HG03045 (cell line): Measurements from ENCODE around the gene NUAK2.

Experiments used
- ATAC-seq: cut with Tn5 transposase; IDR thresholded peaks from one replicate; pipeline ENCODE4 v1.9.1; 2021; ENCODE audit warnings: mild to moderate bottlenecking, moderate library complexity; ENCODE audit not compliant: unreplicated experiment

Gene NUAK2

DNA sequence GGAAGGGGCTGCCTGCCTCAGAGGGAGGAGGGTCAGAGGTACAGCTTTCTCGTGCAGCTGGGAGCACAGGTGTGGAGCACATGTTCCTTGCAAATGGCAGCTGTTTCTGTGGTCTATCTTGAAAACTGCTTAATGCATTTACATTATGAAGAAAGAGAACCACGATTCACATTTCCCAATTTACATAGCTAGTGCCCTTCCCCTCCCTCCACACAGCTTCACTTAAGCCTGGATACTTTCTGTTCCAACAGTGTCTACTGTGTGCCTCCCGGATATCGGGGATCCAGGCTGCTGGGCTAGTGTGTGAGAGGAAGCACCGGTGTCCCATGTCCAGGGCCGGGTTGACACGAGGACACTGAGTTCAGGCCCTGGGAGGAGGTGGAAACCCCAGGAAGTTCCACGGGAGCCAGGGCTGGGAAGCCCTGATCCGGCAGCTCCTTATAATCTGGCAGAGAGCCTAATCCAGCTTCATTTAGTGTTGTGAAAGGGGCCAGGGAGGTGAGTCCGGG lies 62.2 kb downstream of the NUAK2 start:
- ATAC-seq: no peak

DNA sequence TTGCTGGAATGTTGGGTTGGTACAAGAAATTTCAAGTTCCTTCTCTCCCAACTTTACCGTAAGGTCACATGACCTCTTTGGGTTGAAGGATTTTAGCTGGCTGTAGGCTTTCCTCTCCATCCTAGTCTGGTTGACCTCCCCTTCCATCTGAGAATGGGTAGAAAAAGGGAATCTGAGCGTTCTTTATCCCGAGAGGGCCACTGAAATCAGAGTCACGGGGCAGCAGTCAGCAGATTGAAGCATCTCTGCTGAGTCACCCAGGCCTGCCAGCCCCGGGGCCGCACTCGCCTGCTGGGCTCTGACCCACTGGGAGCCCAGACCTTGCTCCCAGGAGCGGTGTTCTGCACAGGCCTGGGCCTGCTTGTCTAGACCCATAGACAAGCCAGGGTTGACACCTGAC lies 62.8 kb downstream of the NUAK2 start:
- ATAC-seq: no peak

- no peak for ATAC-seq
These were observed 63.3 kb downstream of the NUAK2 start for GRCh38 chr1:205258261-205258691.

DNA sequence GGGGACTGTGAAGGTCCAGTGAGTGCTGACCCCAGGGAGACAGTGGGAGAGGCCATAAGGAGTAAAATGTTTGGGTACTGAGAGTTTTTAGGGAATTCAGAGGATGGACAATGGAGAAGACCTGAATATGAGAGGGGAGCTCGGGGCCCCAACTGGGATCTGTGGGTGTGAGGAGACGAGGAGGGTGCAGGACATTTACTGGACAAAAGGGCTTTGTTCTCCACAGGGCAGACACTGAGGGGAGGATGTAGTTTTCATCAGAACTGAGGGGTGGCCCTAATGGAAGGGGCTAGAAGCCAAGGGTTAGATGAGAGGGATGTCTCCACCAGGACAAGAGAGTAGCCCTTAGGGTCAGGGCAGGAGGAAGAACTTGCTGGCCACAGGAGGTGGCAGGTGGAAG lies 63.8 kb downstream of the NUAK2 start:
- no peak for ATAC-seq

DNA sequence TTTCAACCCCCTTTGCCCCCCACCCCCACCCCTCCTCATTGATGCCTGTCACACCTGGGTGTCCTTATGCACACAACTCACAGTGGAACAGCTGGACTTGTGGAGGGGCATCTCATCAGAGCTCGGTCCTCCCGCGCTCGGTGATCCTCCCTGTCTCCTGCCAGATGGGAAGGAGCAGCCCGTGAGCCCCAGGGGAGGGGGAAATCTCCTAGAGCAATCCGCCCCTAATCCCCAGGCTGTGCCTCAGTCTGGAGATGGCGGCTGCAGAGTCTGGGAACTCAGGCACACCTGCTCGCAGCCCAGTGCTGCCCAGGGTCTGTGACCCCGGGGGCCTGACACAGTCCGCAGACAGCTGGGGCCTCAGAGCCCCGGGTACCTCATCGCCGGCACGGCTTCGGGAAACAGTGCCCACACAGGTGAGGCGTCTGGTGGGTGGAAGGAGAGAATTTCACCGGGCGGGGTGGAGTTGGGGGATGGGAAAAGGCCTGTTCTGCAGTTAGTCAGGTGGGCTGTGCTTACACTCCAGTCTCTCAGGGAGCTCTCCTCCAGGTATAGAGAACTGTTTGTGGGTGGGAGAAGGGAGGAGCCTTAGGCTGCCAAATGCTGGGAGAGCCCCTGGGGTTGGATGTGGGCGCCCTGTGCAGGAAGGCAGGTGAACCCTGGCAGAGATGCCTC lies 64.5 kb downstream of the NUAK2 start:
- no peak for ATAC-seq

DNA sequence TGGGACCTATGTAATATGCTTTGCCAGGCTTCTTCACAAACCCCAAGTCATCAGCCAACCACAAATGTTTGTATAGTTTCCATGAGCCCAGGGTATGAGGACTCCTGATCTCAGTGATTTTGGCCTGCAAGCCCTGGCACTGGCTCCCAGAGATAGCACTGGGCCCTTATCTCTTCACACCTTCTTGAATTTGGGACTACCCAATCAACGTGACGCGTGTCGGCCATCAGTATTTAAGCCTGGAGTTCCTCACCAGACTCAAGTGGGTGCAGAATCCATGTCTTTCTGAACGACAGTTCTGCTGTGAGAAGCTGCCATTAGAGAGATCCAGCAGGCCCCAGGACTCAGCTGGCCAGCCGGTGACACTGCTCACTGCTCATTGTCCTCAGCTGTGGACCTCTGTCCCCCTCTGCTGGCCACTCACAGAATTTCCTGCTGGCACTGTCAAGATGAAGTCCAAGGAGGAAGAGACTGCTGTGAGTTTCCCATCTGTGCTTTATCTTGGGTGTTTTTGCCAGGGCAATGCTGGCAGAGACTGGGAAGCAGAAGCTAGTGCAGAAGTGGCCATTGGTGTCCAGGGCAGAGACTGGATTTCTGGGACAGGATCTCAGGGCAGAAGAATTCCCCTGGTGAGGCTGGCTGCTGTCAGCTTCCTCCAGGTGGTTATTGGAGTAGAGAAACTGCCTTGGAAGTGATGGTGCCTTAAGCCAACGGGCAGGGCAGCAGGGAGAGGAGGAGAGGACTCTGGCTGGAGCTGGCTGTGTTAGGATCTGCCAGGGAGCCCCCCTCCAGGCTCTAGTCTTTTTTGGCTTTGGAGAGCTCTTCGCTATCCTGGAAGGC lies 65.4 kb downstream of the NUAK2 start:
- peak; percentile 47 for ATAC-seq
